Suppressor macrophage (primary cell): ENCODE data around the gene GREB1.

Experiments used
- DNase-seq, 4 experiments: peaks; one replicate each; pipeline ENCODE4 v3.0.0-alpha.2; 2020 to 2022

The GREB1 gene

DNA sequence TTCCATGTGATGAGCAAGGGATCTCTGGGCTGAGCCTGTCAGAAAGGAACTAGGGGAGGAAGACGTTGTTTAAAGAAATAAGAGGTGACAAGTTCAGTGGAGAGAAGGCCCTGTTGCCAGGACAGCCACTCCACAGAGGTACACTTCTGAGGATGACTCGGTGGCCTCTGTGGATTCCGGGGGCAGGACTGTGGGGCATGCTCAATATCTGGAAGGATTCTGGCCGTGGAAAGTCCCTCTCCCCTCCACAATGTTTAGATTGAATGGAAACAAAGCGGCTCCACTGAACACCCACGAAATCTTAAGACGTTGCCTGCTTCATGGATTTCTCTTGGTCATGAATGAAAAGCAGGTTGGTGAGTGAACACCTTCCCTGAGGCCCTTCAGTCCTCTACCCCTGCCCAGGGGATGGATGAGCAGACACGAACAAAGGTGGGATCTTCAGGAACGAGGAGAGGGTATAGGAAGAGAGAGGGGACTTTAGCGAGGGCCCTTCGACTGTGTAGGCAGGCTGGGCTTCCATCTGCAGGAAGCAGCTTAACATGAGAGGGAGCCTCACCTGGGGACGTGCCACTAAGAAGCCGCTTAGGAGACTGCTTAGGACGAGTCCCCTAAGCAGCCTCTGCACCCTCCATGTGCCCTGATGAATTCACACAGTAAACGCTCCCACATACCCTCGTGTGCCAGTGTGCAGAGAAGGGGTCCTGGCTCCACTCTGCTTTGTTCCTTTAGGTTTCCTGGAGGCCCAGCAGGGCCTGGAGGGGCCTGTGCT, 134.2 kb downstream of the GREB1 start:
- no peak for DNase-seq

DNA sequence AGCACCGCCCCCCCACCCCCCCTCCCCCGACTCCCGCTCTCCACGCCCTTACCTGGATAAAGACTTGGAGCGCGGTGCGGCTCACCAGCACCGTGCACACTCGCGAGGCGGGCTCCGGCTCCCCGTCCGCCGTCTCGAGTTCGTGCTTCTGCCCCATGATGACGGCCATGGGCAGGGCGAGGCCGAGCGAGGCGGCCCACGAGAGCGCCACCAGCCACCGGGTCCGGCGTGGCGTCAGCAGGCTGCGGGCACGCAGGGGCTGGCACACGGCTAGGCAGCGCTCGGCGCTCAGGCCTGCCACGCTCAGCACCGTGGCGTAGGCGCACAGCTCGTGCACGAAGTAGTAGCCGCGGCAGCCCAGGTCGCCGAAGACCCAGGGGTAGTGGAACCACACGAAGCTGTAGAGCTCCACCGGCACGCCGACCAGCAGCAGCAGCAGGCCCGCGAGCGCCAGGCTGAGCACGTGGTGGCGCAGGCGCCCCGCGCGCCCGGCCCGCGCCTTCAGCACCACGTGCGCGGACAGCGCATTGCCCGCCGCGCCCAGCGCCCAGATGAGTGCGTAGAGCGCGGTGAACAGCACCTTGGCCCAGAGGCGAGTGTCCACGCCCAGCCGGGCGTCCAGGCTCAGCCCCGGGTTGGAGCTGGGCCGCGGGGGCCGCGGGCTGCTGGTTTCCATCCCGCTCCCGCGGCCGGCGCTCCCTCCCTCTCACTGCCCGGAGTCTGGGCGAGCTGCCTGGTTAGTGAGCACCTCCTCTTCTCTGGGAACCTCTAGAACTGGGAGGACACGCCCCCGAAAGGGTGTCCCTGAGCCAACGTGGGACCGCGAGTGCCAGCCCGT, 135.8 kb downstream of the GREB1 start, which contains the start of gene NTSR2:
TSS of gene NTSR2 (minus strand) at position 742 of the 838 bp plus-strand sequence. CDS start at position 676, 66 bp downstream.
- peak; percentile 54 to 82 (median 64) for DNase-seq

DNA sequence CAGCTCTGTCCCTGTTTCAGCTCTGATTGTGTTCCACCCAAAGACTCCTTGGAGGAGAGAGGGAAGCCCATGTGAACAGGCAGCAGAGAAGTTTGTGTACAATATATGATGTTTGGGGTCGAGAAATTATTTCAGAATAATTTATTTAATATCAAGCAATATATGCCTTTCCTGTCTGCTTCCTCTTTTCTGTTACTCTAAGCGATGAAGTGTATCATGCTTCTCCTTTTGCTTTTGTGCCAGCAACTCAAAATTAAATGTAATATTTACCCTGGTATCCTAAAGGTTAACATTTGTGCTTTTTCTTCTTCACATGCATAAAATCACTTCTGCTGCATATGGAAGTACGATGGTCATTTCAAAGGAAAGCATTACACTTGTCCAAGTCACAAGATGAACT, 138.6 kb downstream of the GREB1 start:
- DNase-seq, result peak in 2 of 4 experiments; percentile 14 to 24

GRCh38 chr2:11674983-11675382, 141.1 kb downstream of the GREB1 start:
- no peak for DNase-seq

- no peak for DNase-seq
These were observed 141.7 kb downstream of the GREB1 start for GRCh38 chr2:11675423-11676112.

DNA sequence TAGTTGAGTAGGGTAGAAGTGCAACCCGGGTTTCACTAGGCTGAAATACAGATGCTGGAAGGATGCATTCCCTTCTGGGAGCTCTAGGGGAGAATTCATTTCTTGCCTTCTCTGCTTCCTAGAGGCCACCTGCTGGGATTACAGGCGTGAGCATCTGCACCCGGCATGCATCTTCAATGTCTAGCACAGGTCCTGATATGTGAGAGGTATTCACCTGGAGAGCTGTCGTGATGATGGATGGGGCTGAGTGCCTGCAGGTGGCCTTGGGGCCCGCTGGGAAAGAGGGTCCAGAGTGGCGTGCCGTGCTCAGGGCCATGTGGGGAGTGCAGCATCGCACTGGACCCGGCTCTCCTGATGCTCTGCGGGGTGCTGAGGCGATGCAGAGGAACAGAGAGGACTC, 142.8 kb downstream of the GREB1 start:
- no peak for DNase-seq

GRCh38 chr2:11677136-11678055, 143.6 kb downstream of the GREB1 start:
- no peak for DNase-seq

- no peak for DNase-seq
These were observed 144.6 kb downstream of the GREB1 start for GRCh38 chr2:11678306-11678960.

DNA sequence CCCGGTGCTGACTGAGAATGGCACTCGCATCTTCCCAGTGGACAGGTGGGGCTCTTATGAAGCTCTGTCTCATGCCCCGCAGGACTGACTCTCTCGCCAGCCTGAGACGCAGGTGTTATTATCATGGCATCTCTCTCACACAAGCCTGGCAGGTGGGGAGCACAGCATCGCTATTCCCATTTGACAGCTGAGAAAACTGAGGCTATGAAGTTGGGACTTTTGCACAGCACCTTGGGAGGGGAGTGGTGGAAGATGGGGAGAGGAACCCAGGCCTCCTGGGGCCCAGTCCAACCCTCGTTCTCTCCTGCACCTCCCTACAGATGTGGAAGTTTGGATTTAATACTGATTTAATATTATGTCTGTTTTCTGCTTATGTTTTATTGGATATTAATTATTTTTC, 145.2 kb downstream of the GREB1 start:
- no peak for DNase-seq

GRCh38 chr2:11679486-11680181, 145.8 kb downstream of the GREB1 start:
- DNase-seq, result no peak

GRCh38 chr2:11680182-11680900, 146.5 kb downstream of the GREB1 start:
- no peak for DNase-seq

GRCh38 chr2:11680901-11681721, 147.3 kb downstream of the GREB1 start:
- no peak for DNase-seq

- DNase-seq, result peak in 3 of 4 experiments; percentile 17 to 34 (median 19)
These were observed 148.1 kb downstream of the GREB1 start for GRCh38 chr2:11681722-11682589.

- no peak for DNase-seq
These were observed 148.7 kb downstream of the GREB1 start for GRCh38 chr2:11682590-11682915.

DNA sequence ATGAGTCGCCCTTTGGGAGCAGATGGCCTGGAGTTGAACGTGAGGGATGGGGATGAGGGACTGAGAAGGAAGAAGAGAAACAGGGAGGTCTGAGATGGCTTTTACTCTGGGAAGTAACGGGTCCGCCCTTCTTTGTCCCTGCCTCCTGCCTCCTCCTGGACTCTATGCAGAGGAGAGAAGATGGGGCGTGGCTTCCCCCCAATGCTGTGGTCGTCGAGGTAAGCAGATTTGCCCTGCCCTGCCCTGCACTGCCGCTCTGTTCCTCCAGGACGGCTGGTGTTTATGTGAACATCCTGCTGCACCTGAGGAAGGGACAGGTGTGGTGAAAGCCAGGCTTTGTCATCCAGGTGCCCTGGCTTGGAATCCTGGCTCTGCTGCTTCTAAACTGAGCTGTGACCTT, 149.6 kb downstream of the GREB1 start:
- DNase-seq, result no peak

DNA sequence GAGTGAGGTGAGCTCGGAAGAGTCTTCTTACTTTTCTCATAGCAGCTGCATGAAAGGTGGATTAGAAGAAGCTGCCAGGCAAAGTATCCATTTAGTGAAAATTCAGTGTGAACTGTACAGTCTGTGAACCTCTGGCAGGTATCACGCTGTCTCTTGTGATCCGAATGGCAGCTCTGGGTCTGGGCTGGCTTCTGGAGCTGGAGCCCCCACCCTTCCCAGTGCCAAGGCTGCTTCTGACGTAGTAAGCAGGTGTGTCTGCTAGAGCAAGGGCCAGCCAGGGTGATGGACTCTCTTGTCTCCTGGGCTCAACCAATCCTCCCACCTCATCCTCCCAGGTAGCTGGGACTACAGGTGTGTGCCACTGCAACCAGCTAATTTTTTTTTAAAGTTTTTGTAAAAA, 150.1 kb downstream of the GREB1 start:
- no peak for DNase-seq

DNA sequence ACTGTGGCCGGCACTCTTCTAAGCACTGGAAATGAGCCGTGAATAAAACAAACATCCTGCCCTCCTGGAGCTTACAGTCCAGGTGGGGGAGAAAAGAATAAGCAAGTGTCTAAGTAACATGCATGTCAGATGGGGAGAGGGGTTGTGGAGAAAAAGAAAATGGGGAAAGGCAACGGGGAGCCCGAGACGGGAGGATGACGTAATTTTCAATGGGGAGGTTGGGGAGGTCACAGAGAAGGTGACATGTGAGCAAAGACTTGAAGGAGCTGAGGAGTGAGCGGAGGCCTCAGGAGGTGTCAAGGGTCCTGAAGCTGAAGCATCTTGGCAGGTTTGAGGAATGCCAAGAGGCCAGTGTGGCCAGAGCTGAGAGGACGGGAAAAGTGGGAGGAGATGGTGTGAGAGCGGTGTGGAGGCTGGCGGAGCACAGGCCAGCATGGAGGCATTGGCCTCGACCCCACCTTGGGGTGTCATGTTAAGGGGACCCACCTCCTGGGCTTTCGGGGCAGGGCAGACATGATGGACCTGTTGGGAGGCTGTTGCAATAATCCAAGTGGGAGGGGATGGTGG, 151.1 kb downstream of the GREB1 start:
- DNase-seq, result no peak

- DNase-seq, result no peak
These were observed 152.1 kb downstream of the GREB1 start for GRCh38 chr2:11685906-11686470.
